Iris pigment epithelial cell (primary cell): ENCODE results near the gene MAPK1IP1L.
"Not testable (repeated sequence)": the region's sequence is repeated elsewhere in the genome, so short reads cannot be mapped to it uniquely, and the experiment has no call there.

Experiments used
- DNase-seq: peaks from one replicate; pipeline ENCODE4 v3.0.0-alpha.2; 2011; ENCODE audit warnings: low read depth

The MAPK1IP1L gene

GRCh38 chr14:55051423-55052268 lies at the start of gene MAPK1IP1L:
Gene MAPK1IP1L (plus strand): TSS chr14:55051647. CDS start chr14:55061684, 10,037 bp downstream.
- peak; percentile 90 for DNase-seq

- peak; percentile 48 for DNase-seq
Measured at GRCh38 chr14:55005071-55005470, 46.4 kb upstream of the MAPK1IP1L start.

DNA sequence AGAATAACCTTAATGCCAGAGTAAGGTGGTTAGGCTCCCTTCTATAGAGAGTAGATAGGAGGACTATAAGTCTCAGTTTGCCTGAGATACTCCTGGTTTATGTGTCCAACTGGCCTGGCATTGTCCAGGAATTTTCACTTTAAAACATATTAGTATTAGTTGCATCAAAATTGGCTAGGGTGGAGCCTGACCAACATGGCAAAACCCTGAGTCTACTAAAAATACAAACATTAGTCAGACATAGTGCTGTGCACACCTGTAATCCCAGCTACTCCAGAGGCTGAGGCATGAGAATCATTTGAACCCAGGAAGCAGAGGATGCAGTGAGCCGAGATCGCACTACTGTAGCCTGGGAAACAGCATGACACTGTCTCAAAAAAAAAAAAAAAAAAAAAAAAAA lies 36.4 kb upstream of the MAPK1IP1L start:
- DNase-seq: no peak

DNA sequence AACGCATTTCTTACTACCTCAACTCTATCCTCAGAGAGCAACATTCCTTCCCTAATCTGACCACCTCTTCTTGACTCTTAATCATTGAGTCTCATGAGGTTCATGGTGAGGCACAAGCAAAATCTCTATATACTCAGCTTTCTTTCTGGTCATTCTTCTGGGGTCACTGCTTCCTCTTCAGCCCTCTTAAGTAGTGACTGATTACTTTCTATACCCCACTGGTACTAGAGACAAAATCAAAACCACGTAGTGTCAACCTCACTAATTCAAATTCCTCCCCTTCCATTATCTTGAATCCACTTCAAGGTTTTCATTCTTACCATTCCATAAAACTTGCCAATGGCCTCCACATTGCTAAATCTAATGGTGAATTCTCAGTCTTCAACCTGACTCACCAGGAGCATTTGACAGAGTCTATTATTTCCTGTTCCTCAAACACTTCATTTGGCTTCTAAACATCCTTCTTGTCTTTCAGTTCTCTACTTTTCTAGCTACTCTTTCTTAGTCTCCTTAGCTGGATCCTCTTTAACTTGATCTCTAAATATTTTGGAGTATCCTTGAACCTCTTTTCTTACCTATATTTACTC lies 31.4 kb upstream of the MAPK1IP1L start:
- peak; percentile 67 for DNase-seq

DNA sequence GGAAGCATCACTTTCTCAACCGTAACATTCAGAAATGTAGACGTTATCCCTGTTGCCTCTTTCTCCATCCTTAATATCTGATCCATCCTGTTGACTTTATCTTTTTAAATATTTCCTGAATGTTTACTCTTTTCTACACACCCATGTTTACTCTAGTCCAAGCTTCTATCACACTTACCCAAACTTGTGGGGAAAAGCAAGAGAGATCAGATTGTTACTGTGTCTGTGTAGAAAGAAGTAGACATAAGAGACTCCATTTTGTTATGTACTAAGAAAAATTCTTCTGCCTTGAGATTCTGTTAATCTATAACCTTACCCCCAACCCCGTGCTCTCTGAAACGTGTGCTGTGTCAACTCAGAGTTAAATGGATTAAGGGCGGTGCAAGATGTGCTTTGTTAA lies 27.1 kb upstream of the MAPK1IP1L start:
- DNase-seq: not testable (repeated sequence)

- no peak for DNase-seq
Measured at GRCh38 chr14:55025948-55026347, 25.5 kb upstream of the MAPK1IP1L start.

- DNase-seq: no peak
Measured at GRCh38 chr14:55026441-55026792, 25.0 kb upstream of the MAPK1IP1L start.

- DNase-seq: peak; percentile 91
Measured at GRCh38 chr14:55026793-55027561, 24.5 kb upstream of the MAPK1IP1L start, which contains the start of the genes SOCS4 and WDHD1. Gene SOCS4 (plus strand): TSS chr14:55027236. CDS start chr14:55043042, 15,806 bp downstream. Gene WDHD1 (minus strand): TSS chr14:55027099. CDS start chr14:55026787, 312 bp downstream.

DNA sequence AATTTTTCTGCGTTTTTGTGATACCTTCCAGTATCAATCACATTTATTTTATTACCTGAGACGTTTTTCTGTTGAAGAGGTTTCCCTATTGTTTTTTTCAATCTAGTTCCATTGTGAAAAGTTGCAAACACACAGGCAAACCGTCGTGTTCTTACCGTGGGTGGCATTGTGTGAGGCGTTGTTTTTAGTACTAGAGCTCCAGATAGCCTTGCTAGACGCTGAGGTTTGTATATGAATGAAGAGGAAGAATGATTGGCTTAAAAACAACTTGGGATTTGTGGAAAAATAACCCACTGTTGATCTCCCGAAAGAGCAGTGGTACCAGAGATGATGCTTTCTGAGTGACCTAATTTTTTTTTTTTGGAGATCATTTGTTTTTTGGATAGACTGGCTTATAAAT lies 23.4 kb upstream of the MAPK1IP1L start:
- peak; percentile 8 for DNase-seq

DNA sequence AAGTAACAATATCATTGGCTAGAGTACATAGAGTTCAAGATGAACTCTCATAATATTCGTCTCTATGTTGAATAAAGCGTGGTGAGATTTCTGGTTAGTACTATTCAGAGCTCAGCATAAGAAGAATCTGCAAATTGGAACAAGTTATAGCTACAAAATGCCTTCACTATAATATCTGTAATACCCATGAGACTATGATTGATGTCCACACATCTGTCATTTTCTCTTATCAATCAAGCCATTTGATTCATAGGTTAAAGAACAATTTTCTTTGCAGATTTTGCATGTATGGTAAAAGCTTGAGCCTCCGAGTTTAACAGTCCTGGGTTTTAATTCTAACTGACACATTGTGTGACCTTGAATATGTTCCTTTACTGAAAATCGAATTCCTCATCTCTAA lies 23.0 kb upstream of the MAPK1IP1L start:
- no peak for DNase-seq

DNA sequence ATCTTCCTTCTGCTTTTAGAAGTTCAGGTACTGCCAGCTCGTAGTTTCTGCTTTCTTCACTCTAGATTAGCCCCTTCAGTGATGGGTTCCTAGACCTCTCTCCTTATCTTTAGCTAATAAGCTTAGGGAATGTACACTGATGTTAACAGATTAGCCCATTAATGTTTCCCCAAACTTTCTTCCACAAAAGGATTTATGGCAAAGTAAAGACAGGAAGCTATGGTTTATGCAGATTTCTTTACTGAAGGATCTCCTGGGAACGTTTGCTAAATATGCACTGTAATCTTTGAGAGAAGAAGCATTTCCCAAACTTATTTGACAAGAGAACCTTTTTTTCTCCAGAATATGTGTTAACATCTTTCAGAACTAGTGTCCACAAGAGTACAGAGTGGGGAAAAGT lies 20.3 kb upstream of the MAPK1IP1L start:
- peak; percentile 13 for DNase-seq

DNA sequence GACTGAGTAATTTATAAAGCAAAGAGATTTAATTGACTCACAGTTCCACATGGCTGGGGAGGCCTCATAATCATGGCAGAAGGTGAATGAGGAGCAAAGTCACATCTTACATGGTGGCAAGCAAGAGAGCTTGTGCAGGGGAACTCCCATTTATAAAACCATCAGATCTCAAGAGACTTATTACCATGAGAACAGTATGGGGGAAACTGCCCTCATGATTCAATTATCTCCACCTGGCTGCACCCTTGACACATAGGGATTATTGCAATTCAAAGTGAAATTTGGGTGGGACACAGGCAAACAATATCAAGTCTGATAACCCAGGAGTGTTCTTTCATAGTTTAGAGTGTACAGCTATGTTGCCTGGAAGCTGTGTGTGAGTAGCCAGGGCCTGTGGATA lies 13.5 kb upstream of the MAPK1IP1L start:
- not testable (repeated sequence) for DNase-seq

GRCh38 chr14:55038708-55039107 lies 12.7 kb upstream of the MAPK1IP1L start:
- DNase-seq: peak; percentile 16

DNA sequence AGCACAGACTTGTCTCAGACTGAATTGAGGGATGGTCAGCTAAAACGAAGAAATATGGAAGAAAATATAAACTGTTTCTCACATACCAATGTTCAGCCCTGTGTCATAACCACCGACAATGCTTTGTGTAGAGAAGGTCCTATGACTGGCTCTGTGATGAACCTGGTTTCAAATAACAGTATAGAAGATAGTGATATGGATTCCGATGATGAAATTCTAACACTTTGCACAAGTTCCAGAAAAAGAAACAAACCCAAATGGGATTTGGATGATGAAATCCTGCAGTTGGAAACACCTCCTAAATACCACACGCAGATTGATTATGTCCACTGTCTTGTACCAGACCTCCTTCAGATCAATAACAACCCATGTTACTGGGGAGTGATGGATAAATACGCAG lies 7.9 kb upstream of the MAPK1IP1L start:
- DNase-seq: peak; percentile 79

- no peak for DNase-seq
Measured at GRCh38 chr14:55045087-55045486, 6.4 kb upstream of the MAPK1IP1L start.

GRCh38 chr14:55047301-55048053 lies 4.0 kb upstream of the MAPK1IP1L start:
- no peak for DNase-seq

GRCh38 chr14:55048900-55049436 lies 2.5 kb upstream of the MAPK1IP1L start:
- DNase-seq: no peak

- no peak for DNase-seq
Measured at GRCh38 chr14:55051165-55051422, 353 bp upstream of the MAPK1IP1L start.

DNA sequence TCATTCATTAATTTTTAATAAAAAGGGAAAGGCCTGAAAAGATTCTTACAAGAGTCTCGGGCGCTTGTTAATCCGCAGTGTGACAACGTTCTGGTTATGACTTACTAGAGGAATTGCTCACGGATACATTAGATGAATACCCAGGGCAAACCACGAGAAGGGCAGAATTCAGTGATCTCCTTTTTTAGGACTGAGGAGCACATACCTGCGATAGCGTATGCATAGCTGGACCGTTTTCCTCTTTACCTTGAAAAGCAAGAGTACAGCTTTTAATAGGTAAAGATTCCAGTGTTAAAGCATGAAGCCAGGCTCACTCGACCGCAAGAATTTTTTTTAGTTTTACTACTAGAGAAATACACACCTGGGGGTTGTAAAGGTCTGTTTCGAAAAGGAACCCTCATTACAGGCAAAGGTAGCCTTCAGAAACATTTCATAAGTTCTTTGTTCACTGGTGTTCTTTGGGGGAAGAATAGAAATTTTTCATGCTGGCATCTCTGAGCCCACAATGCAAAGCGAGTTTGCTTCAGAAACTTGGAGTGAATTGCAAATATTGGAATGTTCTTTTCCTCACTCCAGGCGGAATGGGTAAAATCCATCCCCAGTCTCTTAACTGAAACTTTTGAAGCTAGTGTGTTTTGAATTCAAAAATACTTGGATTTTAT lies 953 bp downstream of the MAPK1IP1L start:
- peak; percentile 27 for DNase-seq

DNA sequence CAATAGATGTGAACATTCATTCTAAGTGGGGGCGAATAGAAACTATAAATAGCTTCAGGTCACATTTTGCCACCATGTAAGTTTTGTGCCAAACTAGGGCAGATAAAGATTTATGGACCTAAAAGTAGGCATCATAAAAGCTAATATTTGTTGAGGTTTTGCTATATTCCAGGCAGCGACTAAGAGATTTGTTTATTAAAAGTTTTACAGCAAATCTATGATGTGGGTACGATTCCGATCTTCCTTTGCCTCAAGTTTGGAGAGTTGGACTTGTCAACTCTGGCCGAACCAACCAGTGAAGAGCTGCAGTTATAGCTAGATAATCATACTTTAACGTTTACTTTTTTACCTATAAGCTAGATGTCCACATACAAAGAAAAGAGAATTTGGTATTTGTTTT lies 1.6 kb downstream of the MAPK1IP1L start:
- DNase-seq: no peak

DNA sequence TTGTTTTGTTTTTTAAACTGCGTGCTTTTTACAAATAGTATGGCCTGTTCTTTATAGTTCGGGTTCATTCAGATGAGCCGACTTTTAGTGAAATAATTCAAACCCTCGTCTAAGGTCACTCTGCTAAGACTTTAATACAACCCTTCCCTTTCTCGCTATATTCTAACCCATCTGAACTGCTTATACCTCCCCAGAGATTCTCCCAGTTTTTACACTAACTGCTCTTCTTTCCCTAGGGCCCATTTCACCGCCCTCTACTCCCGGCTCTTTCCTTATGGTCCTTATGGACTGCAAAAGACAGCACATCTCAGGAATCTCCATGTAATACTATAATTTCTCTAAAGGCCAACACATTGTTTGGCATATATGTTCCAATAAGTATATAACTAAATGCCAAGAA lies 2.1 kb downstream of the MAPK1IP1L start:
- no peak for DNase-seq
